ENCODE data around the gene PML.

GRCh38 chr15:74062236-74062635, 67.7 kb downstream of the PML start:
- no peak for TF ChIP-seq CTCF (optimal IDR thresholded peaks at IDR 0.05 in 1 of 3, IDR thresholded peaks at IDR 0.05 in 1 of 3, conservative IDR thresholded peaks at IDR 0.05 in 1 of 3; ENCODE audit: extremely low read depth in 1 of 3, insufficient read depth in 2 of 3, low read length in 3 of 3)
- TF ChIP-seq EZH2 (IDR thresholded peaks at IDR 0.05; ENCODE audit: low read length): no peak

Measured in keratinocyte (primary cell).